ENCODE data around the gene NPBWR2. TPM values are rescaled to one million over a fixed set of nuclear protein-coding genes. Genes with fewer than 3 reads are reported as not detected.

The NPBWR2 gene
- polyA plus RNA-seq, 1 donor from 2014 or later: not detected

DNA sequence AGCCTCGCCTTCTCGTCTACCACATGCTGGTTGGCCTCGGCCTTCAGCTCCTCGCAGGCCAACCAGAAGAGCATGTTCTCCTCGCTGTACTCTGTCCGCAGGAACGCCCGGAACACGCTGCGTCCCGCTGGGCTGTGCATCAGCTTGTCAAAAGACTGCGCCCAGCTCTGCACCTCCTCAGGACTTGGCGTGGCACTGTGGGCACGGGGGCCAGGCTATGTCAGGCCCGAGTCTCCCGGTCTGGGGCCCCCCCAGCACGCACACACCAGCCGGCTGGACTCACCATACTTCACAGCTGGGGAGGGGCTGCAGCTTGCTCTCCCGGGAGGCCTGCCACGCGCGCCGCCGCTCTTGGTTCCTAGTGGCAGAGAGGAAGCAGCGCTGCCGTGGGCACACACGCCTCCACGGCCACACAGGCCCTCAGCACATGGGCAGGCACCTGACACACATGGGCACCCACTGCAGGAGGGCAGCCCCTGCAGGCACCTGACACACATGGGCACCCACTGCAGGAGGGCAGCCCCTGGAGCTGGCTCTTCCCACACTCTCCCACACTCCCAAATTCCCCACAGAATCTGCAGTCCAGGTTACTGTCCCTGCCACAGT is 33.1 kb downstream of the NPBWR2 start:
- Histone ChIP-seq H3K79me2 (replicated peaks; ENCODE audit: insufficient read depth, low read length) (no peaks in the 10 kb centered on the region), H3K36me3 (ENCODE audit: insufficient read depth, low read length) (no peaks in the 10 kb centered on the region), H3K9me3 (ENCODE audit: low read length) (no peaks in the 10 kb centered on the region), H3K9ac (ENCODE audit: low read length) (no peak overlapping the region), H2AFZ (ENCODE audit: low read depth, low read length) (no peak overlapping the region), H3K4me3 (ENCODE audit: low read length) (no peak overlapping the region), H3K4me2 (ENCODE audit: low read length) (no peak overlapping the region), H3K9me2 (ENCODE audit: insufficient read depth, low read length) (no peaks in the 10 kb centered on the region), H3F3A (ENCODE audit: insufficient read depth, low read length, poor library complexity, severe bottlenecking) (no peaks in the 10 kb centered on the region), H3K27ac (ENCODE audit: low read length) (no peak overlapping the region), H3K27me3 (ENCODE audit: insufficient read depth, low read depth, low read length) (no peaks in the 10 kb centered on the region), H4K20me1 (ENCODE audit: insufficient read depth) (no peaks in the 10 kb centered on the region)
- TF ChIP-seq, protein P1, sequence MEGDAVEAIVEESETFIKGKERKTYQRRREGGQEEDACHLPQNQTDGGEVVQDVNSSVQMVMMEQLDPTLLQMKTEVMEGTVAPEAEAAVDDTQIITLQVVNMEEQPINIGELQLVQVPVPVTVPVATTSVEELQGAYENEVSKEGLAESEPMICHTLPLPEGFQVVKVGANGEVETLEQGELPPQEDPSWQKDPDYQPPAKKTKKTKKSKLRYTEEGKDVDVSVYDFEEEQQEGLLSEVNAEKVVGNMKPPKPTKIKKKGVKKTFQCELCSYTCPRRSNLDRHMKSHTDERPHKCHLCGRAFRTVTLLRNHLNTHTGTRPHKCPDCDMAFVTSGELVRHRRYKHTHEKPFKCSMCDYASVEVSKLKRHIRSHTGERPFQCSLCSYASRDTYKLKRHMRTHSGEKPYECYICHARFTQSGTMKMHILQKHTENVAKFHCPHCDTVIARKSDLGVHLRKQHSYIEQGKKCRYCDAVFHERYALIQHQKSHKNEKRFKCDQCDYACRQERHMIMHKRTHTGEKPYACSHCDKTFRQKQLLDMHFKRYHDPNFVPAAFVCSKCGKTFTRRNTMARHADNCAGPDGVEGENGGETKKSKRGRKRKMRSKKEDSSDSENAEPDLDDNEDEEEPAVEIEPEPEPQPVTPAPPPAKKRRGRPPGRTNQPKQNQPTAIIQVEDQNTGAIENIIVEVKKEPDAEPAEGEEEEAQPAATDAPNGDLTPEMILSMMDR (IDR thresholded peaks at IDR 0.05; ENCODE audit: poor library complexity, severe bottlenecking): no peak
- no peak for TF ChIP-seq POLR2AphosphoS5 (IDR thresholded peaks at IDR 0.05)
- TF ChIP-seq, protein P2, sequence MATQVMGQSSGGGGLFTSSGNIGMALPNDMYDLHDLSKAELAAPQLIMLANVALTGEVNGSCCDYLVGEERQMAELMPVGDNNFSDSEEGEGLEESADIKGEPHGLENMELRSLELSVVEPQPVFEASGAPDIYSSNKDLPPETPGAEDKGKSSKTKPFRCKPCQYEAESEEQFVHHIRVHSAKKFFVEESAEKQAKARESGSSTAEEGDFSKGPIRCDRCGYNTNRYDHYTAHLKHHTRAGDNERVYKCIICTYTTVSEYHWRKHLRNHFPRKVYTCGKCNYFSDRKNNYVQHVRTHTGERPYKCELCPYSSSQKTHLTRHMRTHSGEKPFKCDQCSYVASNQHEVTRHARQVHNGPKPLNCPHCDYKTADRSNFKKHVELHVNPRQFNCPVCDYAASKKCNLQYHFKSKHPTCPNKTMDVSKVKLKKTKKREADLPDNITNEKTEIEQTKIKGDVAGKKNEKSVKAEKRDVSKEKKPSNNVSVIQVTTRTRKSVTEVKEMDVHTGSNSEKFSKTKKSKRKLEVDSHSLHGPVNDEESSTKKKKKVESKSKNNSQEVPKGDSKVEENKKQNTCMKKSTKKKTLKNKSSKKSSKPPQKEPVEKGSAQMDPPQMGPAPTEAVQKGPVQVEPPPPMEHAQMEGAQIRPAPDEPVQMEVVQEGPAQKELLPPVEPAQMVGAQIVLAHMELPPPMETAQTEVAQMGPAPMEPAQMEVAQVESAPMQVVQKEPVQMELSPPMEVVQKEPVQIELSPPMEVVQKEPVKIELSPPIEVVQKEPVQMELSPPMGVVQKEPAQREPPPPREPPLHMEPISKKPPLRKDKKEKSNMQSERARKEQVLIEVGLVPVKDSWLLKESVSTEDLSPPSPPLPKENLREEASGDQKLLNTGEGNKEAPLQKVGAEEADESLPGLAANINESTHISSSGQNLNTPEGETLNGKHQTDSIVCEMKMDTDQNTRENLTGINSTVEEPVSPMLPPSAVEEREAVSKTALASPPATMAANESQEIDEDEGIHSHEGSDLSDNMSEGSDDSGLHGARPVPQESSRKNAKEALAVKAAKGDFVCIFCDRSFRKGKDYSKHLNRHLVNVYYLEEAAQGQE (IDR thresholded peaks at IDR 0.05; ENCODE audit: borderline replicate concordance): no peak
- no peak for TF ChIP-seq SMC3 (conservative IDR thresholded peaks at IDR 0.05; ENCODE audit: poor library complexity)

DNA sequence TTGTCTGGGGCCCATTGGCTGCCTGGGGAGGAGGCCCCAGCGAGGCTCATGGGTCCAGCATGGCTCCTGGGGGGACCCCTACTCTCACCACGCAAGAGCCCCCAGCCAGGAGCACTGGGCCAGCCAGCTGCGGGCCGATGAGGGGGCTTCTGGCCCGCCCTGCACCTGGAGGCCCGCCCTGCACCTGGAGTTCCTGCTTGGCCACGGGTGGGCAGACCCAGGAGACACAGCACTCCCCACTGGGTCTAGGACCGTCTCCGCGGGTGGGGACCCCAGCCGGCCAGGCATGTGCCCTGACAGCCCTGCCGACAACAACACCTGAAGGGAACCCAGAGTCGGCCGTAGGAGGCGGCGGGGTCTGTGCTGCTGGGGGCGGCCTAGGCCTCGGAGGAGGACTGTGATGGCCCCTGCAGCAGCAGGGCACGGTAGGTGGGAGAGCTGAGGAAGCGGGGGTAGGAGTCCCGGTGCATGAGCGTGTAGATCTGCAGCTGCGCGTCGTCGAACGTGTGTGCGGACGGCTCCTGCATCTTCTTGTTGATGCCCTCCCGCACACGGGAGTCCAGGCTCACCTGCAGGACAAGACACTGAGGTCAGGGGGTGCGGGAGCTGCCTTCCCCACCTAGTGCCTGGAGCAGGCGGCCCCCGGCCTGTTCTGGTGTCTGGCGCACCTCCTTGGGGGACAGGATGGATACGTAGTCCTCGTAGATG is 33.7 kb downstream of the NPBWR2 start:
- Histone ChIP-seq H3F3A (ENCODE audit: insufficient read depth, low read length, poor library complexity, severe bottlenecking) (no peaks in the 10 kb centered on the region), H3K36me3 (ENCODE audit: insufficient read depth, low read length) (no peaks in the 10 kb centered on the region), H3K9ac (ENCODE audit: low read length) (no peak overlapping the region), H3K27me3 (ENCODE audit: insufficient read depth, low read depth, low read length) (no peaks in the 10 kb centered on the region), H3K9me3 (ENCODE audit: low read length) (no peaks in the 10 kb centered on the region), H3K27ac (ENCODE audit: low read length) (no peak overlapping the region), H4K20me1 (ENCODE audit: insufficient read depth) (no peaks in the 10 kb centered on the region), H2AFZ (ENCODE audit: low read depth, low read length) (no peak overlapping the region), H3K4me3 (ENCODE audit: low read length) (no peak overlapping the region), H3K4me2 (ENCODE audit: low read length) (no peak overlapping the region), H3K79me2 (replicated peaks; ENCODE audit: insufficient read depth, low read length) (no peaks in the 10 kb centered on the region), H3K9me2 (ENCODE audit: insufficient read depth, low read length) (no peaks in the 10 kb centered on the region)
- TF ChIP-seq, protein P1 (IDR thresholded peaks at IDR 0.05; ENCODE audit: poor library complexity, severe bottlenecking): no peak

Data from neural cell (in vitro differentiated cells).